Duodenal mucosa (tissue), 2 donors: Measurements from ENCODE around the gene PRRT3.

Experiments used
- H3K27ac ChIP-seq: one replicate; pipeline ENCODE4 v1.7.0; 2013; ENCODE audit warnings: low read depth, low read length
- H3K27me3 ChIP-seq, 2 donors: one replicate each; pipeline ENCODE4 v1.7.0; 2013; ENCODE audit warnings: low read length in 2 of 2, control low read depth in 1 of 2; ENCODE audit not compliant: insufficient read depth in 2 of 2, control insufficient read depth in 1 of 2
- H3K36me3 ChIP-seq, 2 donors: one replicate each; pipeline ENCODE4 v1.7.0; 2013; ENCODE audit warnings: low read length in 2 of 2, control low read depth in 1 of 2; ENCODE audit not compliant: insufficient read depth in 2 of 2, control insufficient read depth in 1 of 2
- H3K4me1 ChIP-seq, 2 donors: one replicate each; pipeline ENCODE4 v1.7.0; 2013; ENCODE audit warnings: low read length in 2 of 2, control low read depth in 1 of 2; ENCODE audit not compliant: insufficient read depth in 2 of 2, control insufficient read depth in 1 of 2
- H3K4me3 ChIP-seq, 2 donors: one replicate each; pipeline ENCODE4 v1.7.0; 2013; ENCODE audit warnings: low read length in 2 of 2, low read depth in 1 of 2
- H3K9ac ChIP-seq, 2 donors: one replicate each; pipeline ENCODE4 v1.7.0; 2013; ENCODE audit warnings: low read length in 2 of 2, low read depth in 1 of 2
- H3K9me3 ChIP-seq, 2 donors: one replicate each; pipeline ENCODE4 v1.7.0; 2013; ENCODE audit warnings: low read length in 2 of 2, control low read depth in 1 of 2; ENCODE audit not compliant: control insufficient read depth in 1 of 2

Gene PRRT3

GRCh38 chr3:9966841-9967240, 14.6 kb upstream of the PRRT3 start:
- peaks cover 19 to 77% of the 10 kb centered on the region in 2 donors for H3K36me3 ChIP-seq

DNA sequence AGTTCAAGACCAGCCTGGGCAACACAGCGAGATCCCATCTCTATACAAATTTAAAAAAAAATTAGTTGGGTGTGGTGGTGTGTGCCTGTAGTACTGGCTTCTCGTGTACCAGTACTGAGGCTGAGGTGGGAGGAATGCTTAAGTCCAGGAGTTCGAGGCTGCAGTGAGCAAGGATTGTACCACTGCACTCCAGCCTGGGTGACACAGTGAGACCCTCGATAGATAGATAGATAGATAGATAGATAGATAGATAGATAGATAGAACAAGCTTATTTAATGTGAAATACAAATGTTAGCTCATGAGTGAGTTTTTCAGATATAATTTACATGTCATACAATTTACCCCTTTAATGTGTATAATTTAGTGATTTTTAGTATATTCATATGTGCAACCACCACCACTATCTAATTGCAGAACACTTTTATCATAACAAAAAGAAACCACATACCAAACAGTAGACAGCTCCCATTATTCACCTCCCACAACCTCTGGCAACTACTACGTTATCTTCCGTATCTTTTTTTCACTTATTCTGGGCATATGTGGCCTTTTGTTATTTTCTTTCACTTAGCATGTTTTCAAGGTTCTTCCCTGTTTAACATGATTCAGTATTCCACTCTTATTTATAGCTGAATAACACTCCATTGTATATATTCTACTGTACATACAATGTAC, 13.1 kb upstream of the PRRT3 start:
- Histone ChIP-seq H3K27ac (no peak overlapping the region), H3K36me3 (peaks cover 10 to 67% of the 10 kb centered on the region in 2 donors), H3K9me3 (no peaks in the 10 kb centered on the region), H3K4me3 (no peak overlapping the region), H3K4me1 (no peaks in the 10 kb centered on the region), H3K27me3 (no peaks in the 10 kb centered on the region), H3K9ac (no peak overlapping the region)

More at GRCh38 chr3:9966841-9967240, 14.6 kb upstream of the PRRT3 start:
- Histone ChIP-seq H3K4me3 (no peak overlapping the region), H3K9me3 (no peaks in the 10 kb centered on the region), H3K9ac (no peak overlapping the region), H3K4me1 (no peaks in the 10 kb centered on the region), H3K27ac (no peak overlapping the region), H3K27me3 (no peaks in the 10 kb centered on the region)

DNA sequence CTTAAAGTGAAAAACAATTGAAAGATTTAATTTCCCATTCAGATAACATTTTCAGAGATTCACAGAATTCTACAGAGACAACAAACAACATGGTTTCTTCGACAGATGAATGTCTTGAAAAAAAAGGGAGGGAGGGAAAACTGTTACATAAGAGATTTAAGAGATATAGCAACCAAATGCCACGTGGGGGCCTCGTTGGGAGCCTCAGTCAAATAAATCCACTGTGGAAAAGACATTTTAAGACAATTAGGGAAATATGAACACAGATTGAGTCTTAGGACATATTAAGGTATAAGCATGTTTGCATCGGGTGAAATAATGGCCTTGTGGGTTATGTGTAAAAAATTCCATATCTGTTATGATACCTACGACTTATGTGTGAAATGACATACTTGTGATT, 5.0 kb upstream of the PRRT3 start:
- H3K4me3 ChIP-seq, result no peak overlapping the region
- peaks cover 0 to 9% of the 10 kb centered on the region in 2 donors for H3K36me3 ChIP-seq
- no peak overlapping the region for H3K9ac ChIP-seq
- no peaks in the 10 kb centered on the region for H3K9me3 ChIP-seq
- H3K27ac ChIP-seq, result no peak overlapping the region
- H3K27me3 ChIP-seq, result no peaks in the 10 kb centered on the region
- no peaks in the 10 kb centered on the region for H3K4me1 ChIP-seq

DNA sequence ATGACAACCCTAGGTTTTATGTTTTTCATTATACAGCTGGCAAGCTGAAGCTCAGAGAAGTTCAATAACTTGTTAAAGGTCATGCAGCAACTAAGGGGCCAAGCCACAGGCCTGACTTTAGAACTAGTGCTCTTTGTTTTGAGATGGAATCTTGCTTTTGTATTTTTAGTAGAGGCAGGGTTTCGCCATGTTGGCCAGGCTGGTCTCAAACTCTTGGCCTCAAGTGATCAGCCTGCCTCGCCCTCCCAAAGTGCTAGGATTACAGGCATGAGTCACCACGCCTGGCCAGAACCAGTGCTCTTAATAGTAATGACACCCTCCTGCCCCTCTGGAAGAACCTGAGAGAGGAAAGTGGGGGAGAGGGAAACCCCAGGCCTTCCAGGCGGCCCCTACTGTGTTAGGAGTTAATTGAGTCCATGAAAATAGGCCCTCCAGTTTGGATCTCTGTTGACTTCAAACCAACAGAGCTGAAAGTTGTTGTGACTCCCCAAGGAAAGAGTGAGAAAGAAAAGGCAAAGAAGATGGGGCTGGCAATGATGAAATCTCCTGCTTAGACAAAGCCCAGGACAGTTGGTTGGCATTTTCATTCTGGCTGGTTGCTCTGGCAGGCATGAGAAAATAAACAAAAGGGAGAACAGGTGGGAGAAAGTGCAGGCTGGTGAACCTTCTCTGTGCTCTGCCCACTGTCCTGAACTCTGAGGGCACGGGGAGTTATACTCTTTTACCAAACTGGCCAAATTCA, 3.6 kb upstream of the PRRT3 start:
- Histone ChIP-seq H3K9ac (no peak overlapping the region), H3K9me3 (no peaks in the 10 kb centered on the region), H3K4me3 (no peak overlapping the region), H3K36me3 (peaks cover 0 to under 1% of the 10 kb centered on the region in 2 donors), H3K27me3 (no peaks in the 10 kb centered on the region), H3K27ac (no peak overlapping the region), H3K4me1 (peaks cover 0 to 7% of the 10 kb centered on the region in 2 donors)

DNA sequence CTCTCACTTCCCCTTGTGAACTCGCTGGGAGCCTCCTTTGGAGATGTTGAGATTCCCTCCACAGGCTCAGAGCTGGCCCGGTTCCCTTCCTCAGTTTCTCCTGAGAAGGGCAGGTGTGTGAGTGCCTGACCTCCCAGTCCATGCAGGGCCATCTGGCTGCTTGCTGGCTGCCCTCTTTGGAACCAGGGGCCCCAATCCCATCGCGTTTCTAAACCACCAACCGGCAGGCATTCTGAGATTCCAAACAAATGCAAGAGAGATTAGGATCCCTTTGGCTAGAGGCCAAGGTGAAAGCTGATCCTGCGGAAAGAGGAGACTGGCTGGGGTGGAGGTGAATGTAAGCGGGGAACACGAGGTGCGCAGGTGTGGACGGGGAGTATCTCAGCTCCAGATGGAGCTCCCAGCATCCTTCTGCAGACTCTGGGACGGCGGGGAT, 2.9 kb upstream of the PRRT3 start:
- no peak overlapping the region for H3K4me3 ChIP-seq
- H3K9me3 ChIP-seq, result no peaks in the 10 kb centered on the region
- H3K27ac ChIP-seq, result no peak overlapping the region
- no peak overlapping the region for H3K9ac ChIP-seq
- peaks cover 0 to 7% of the 10 kb centered on the region in 2 donors for H3K4me1 ChIP-seq
- no peaks in the 10 kb centered on the region for H3K36me3 ChIP-seq
- no peaks in the 10 kb centered on the region for H3K27me3 ChIP-seq

GRCh38 chr3:9951598-9951961, 628 bp downstream of the PRRT3 start:
- Histone ChIP-seq H3K4me3 (peak overlapping the region; percentile 63 to 64), H3K4me1 (peaks cover 0 to 10% of the 10 kb centered on the region in 2 donors), H3K9ac (peak overlapping the region; percentile 16 to 45), H3K27ac (no peak overlapping the region), H3K9me3 (no peaks in the 10 kb centered on the region), H3K27me3 (no peaks in the 10 kb centered on the region), H3K36me3 (no peaks in the 10 kb centered on the region)

GRCh38 chr3:9951126-9951525, 1.1 kb downstream of the PRRT3 start:
- H3K27ac ChIP-seq, result no peak overlapping the region
- no peaks in the 10 kb centered on the region for H3K9me3 ChIP-seq
- no peaks in the 10 kb centered on the region for H3K36me3 ChIP-seq
- no peaks in the 10 kb centered on the region for H3K27me3 ChIP-seq
- no peak overlapping the region for H3K9ac ChIP-seq
- H3K4me1 ChIP-seq, result peaks cover 0 to 11% of the 10 kb centered on the region in 2 donors
- H3K4me3 ChIP-seq, result no peak overlapping the region

GRCh38 chr3:9949626-9950025, 2.6 kb downstream of the PRRT3 start:
- Histone ChIP-seq H3K9ac (no peak overlapping the region), H3K27ac (no peak overlapping the region), H3K4me3 (no peak overlapping the region), H3K27me3 (no peaks in the 10 kb centered on the region), H3K9me3 (no peaks in the 10 kb centered on the region), H3K36me3 (peaks cover 0 to under 1% of the 10 kb centered on the region in 2 donors), H3K4me1 (peaks cover 0 to 11% of the 10 kb centered on the region in 2 donors)

GRCh38 chr3:9949115-9949514, 3.1 kb downstream of the PRRT3 start:
- peaks cover 0 to 11% of the 10 kb centered on the region in 2 donors for H3K4me1 ChIP-seq
- peaks cover 2 to 6% of the 10 kb centered on the region in 2 donors for H3K36me3 ChIP-seq
- H3K9me3 ChIP-seq, result no peaks in the 10 kb centered on the region
- no peaks in the 10 kb centered on the region for H3K27me3 ChIP-seq
- H3K4me3 ChIP-seq, result no peak overlapping the region
- H3K9ac ChIP-seq, result no peak overlapping the region
- H3K27ac ChIP-seq, result no peak overlapping the region

GRCh38 chr3:9948586-9948985, 3.6 kb downstream of the PRRT3 start:
- Histone ChIP-seq H3K27me3 (no peaks in the 10 kb centered on the region), H3K4me3 (no peak overlapping the region), H3K4me1 (peaks cover 0 to 11% of the 10 kb centered on the region in 2 donors), H3K27ac (no peak overlapping the region), H3K9ac (no peak overlapping the region), H3K36me3 (peaks cover 7 to 11% of the 10 kb centered on the region in 2 donors), H3K9me3 (no peaks in the 10 kb centered on the region)
